Calu3 (cell line): ENCODE measurements around the gene UBA5. TPM values are rescaled to one million over a fixed set of nuclear protein-coding genes. Genes with fewer than 3 reads are reported as not detected.
"Not testable (repeated sequence)": the region's sequence is repeated elsewhere in the genome, so short reads cannot be mapped to it uniquely, and the experiment has no call there.

Experiments
- Bru-seq: library from RNA; stranded (reverse); fragments of 400-500 nt; gene quantifications from one replicate; lab custom pipeline; 2021; lab: Mats Ljungman, UMichigan
- BruChase-seq, 2 experiments: library from RNA; stranded (reverse); fragments of 400-500 nt; gene quantifications; one replicate each; lab custom pipeline; 2021; lab: Mats Ljungman, UMichigan
- BruUV-seq: library from RNA; stranded (reverse); fragments of 400-500 nt; replicated peaks from 2 replicates; lab custom pipeline; 2021; lab: Mats Ljungman, UMichigan
- CTCF ChIA-PET: fragments of 300-600 bp; sonication (Branson Sonifier 250); formaldehyde crosslinking; loops from one replicate; lab custom pipeline; 2022; ENCODE audit warnings: antibody characterized with exemption; lab: Charles Lee
- DNase-seq: peaks from one replicate; pipeline ENCODE4 v3.0.0; 2022
- H3K27ac Mint-ChIP-seq: one replicate; pipeline ENCODE4 v1.8.0; 2022; ENCODE audit warnings: mixed read lengths; ENCODE audit not compliant: unreplicated experiment
- H3K27me3 Mint-ChIP-seq: one replicate; pipeline ENCODE4 v1.8.0; 2022; ENCODE audit warnings: mixed read lengths; ENCODE audit not compliant: unreplicated experiment
- H3K36me3 Mint-ChIP-seq: one replicate; pipeline ENCODE4 v1.8.0; 2022; ENCODE audit warnings: mild to moderate bottlenecking, moderate library complexity, mixed read lengths; ENCODE audit not compliant: insufficient read depth, unreplicated experiment
- H3K4me1 Mint-ChIP-seq: one replicate; pipeline ENCODE4 v1.8.0; 2022; ENCODE audit warnings: mild to moderate bottlenecking, low read depth, mixed read lengths; ENCODE audit not compliant: unreplicated experiment
- H3K4me3 Mint-ChIP-seq: one replicate; pipeline ENCODE4 v1.8.0; 2022; ENCODE audit warnings: mild to moderate bottlenecking, low read depth, moderate library complexity, mixed read lengths; ENCODE audit not compliant: unreplicated experiment
- H3K9me3 Mint-ChIP-seq: one replicate; pipeline ENCODE4 v1.8.0; 2022; ENCODE audit warnings: low read depth, mixed read lengths; ENCODE audit not compliant: unreplicated experiment
- CTCF ChIP-seq: fragments of 200-600 bp; IDR thresholded peaks from one replicate; pipeline ENCODE4 v1.8.0; 2022; ENCODE audit warnings: antibody characterized with exemption; ENCODE audit not compliant: unreplicated experiment
- intact Hi-C: fragments of 100-400 bp; cut with micrococcal nuclease; formaldehyde crosslinking; loops from one replicate; pipeline ENCODE4 v1.10.0; 2022; ENCODE audit not compliant: unreplicated experiment
- long read RNA-seq: library from polyadenylated mRNA; stranded (forward); transcript quantifications from one replicate; pipeline ENCODE4 v2.0.0, GENCODE V29; 2022
- total RNA-seq: library from RNA; stranded (reverse); gene quantifications from 2 replicates; pipeline ENCODE4 v1.2.3, GENCODE V29; 2022

UBA5 gene
- total RNA-seq: 65.5 and 66.6 TPM in 2 replicates
- Bru-seq, nascent RNA: percentile 88 among the genes with signal in this experiment
- BruChase-seq, experiment 1, labeled RNA remaining after a 6-hour chase: percentile 88 among the genes with signal in this experiment
- percentile 96 among the genes with signal in this experiment for BruChase-seq, experiment 2, labeled RNA remaining after a 2-hour chase
- long read RNA-seq, transcript UBA5-202 (12 exons, 3,705 nt): major isoform, 147 of 171 reads
- long read RNA-seq, partial matches to known transcripts: 15 of 171 reads
- long read RNA-seq, other reads (novel, unspliced or antisense): 8 of 171 reads

GRCh38 chr3:132660052-132660810 lies at the start of gene UBA5:
TSS of gene UBA5 (plus strand) at chr3:132660329. CDS start at chr3:132660538, 209 bp downstream.
- H3K36me3 Mint-ChIP-seq: peaks cover 27% of the 10 kb centered on the region
- CTCF ChIA-PET: interaction anchor here (0.5 to 1.5 kb wide), 8 partner anchors 11 to 234 kb away, joined by 3 to 5 read pairs (median 3); no protein-coding TSS in a partner anchor
- peak within 1 kb of the TSS; percentile 89 for H3K27ac Mint-ChIP-seq
- no peaks in the 10 kb centered on the region for H3K9me3 Mint-ChIP-seq
- DNase-seq: peak; percentile 78
- intact Hi-C loops: no loop called here
- H3K27me3 Mint-ChIP-seq: no peaks in the 10 kb centered on the region
- TF ChIP-seq CTCF: no peak
- peak within 1 kb of the TSS; percentile 97 for H3K4me3 Mint-ChIP-seq
- BruUV-seq: no TSS peak
- peaks cover 36% of the 10 kb centered on the region for H3K4me1 Mint-ChIP-seq

GRCh38 chr3:132615301-132615700 lies 44.8 kb upstream of the UBA5 start:
- H3K27ac Mint-ChIP-seq, intact Hi-C loops, H3K4me1 Mint-ChIP-seq, CTCF ChIA-PET, H3K9me3 Mint-ChIP-seq, H3K4me3 Mint-ChIP-seq, H3K36me3 Mint-ChIP-seq, H3K27me3 Mint-ChIP-seq, BruUV-seq, DNase-seq: not testable (repeated sequence)

GRCh38 chr3:132615881-132616280 lies 44.2 kb upstream of the UBA5 start:
- Mint-ChIP-seq H3K27me3 (no peaks in the 10 kb centered on the region), H3K4me1 (no peaks in the 10 kb centered on the region), H3K4me3 (no peak overlapping the region), H3K27ac (no peak overlapping the region), H3K9me3 (no peaks in the 10 kb centered on the region), H3K36me3 (no peaks in the 10 kb centered on the region)
- no peak for DNase-seq
- intact Hi-C loops: no loop called here
- CTCF ChIA-PET: no interaction called here
- no TSS peak for BruUV-seq
- no peak for TF ChIP-seq CTCF

- no TSS peak for BruUV-seq
Measured at GRCh38 chr3:132616780-132617179, 43.3 kb upstream of the UBA5 start.

More at GRCh38 chr3:132616780-132617179, 43.3 kb upstream of the UBA5 start:
- Mint-ChIP-seq H3K27ac (no peak overlapping the region), H3K4me1 (no peaks in the 10 kb centered on the region), H3K9me3 (no peaks in the 10 kb centered on the region), H3K27me3 (no peaks in the 10 kb centered on the region), H3K4me3 (no peak overlapping the region), H3K36me3 (no peaks in the 10 kb centered on the region)
- intact Hi-C loops: no loop called here
- CTCF ChIA-PET: no interaction called here
- DNase-seq: no peak
- TF ChIP-seq CTCF: no peak
